Gastroesophageal sphincter (tissue), 3 donors: ENCODE results near the gene MYO6.

Experiments
- EP300 ChIP-seq: sonication (generic); formaldehyde crosslinking; IDR thresholded peaks from one replicate; pipeline ENCODE4 v1.6.1; 2017; ENCODE audit warnings: antibody characterized with exemption, mild to moderate bottlenecking
- POLR2AphosphoS5 ChIP-seq: sonication (generic); formaldehyde crosslinking; IDR thresholded peaks from one replicate; pipeline ENCODE4 v1.6.1; 2017; ENCODE audit warnings: antibody characterized with exemption
- TF ChIP-seq, protein P1 (sequence below), 4 experiments: fragments of 200-600 bp in 2 of 4; fragments of 450-650 bp in 2 of 4; sonication (generic) in 1 of 4; IDR thresholded peaks; one replicate each; pipeline ENCODE4 v1.5.1; 2017 to 2019; ENCODE audit warnings: antibody characterized with exemption in 4 of 4, mild to moderate bottlenecking in 2 of 4, moderate library complexity in 2 of 4

- TF ChIP-seq, protein P1, sequence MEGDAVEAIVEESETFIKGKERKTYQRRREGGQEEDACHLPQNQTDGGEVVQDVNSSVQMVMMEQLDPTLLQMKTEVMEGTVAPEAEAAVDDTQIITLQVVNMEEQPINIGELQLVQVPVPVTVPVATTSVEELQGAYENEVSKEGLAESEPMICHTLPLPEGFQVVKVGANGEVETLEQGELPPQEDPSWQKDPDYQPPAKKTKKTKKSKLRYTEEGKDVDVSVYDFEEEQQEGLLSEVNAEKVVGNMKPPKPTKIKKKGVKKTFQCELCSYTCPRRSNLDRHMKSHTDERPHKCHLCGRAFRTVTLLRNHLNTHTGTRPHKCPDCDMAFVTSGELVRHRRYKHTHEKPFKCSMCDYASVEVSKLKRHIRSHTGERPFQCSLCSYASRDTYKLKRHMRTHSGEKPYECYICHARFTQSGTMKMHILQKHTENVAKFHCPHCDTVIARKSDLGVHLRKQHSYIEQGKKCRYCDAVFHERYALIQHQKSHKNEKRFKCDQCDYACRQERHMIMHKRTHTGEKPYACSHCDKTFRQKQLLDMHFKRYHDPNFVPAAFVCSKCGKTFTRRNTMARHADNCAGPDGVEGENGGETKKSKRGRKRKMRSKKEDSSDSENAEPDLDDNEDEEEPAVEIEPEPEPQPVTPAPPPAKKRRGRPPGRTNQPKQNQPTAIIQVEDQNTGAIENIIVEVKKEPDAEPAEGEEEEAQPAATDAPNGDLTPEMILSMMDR (IDR thresholded peaks at IDR 0.05) = no peak
- TF ChIP-seq POLR2AphosphoS5 = no peak
- no peak for TF ChIP-seq EP300
Observed at GRCh38 chr6:75723382-75723781, 25.7 kb upstream of the MYO6 start.
